ENCODE data around the gene AEBP2.
"Not testable (repeated sequence)": the region's sequence is repeated elsewhere in the genome, so short reads cannot be mapped to it uniquely, and the experiment has no call there.

Gene AEBP2

DNA sequence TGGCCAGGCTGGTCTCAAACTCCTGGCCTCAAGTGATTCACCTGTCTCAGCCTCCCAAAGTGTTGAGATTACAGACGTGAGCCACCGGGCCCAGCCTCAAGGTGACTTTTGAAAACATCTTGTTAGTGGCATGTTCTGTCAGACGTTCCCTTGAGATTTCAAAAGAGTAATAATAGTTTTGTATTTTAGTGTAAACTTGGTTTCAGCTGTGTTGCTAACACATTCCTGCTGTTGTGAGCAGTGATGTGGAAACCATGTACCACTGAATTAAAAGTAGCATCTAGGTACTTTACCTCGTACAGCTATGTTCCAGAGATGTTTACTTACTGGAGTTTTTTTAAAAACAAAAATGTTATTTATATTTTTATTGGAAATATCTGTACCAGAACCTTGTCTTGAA is 111.3 kb downstream of the AEBP2 start:
- no peak for DNase-seq (ENCODE audit: low read depth)
- TF ChIP-seq, protein P1, sequence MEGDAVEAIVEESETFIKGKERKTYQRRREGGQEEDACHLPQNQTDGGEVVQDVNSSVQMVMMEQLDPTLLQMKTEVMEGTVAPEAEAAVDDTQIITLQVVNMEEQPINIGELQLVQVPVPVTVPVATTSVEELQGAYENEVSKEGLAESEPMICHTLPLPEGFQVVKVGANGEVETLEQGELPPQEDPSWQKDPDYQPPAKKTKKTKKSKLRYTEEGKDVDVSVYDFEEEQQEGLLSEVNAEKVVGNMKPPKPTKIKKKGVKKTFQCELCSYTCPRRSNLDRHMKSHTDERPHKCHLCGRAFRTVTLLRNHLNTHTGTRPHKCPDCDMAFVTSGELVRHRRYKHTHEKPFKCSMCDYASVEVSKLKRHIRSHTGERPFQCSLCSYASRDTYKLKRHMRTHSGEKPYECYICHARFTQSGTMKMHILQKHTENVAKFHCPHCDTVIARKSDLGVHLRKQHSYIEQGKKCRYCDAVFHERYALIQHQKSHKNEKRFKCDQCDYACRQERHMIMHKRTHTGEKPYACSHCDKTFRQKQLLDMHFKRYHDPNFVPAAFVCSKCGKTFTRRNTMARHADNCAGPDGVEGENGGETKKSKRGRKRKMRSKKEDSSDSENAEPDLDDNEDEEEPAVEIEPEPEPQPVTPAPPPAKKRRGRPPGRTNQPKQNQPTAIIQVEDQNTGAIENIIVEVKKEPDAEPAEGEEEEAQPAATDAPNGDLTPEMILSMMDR (IDR thresholded peaks at IDR 0.05; ENCODE audit: low read length, missing control alignments): no peak
- no peak overlapping the region for H3K4me3 ChIP-seq (replicated peaks; ENCODE audit: low read depth, low read length)

DNA sequence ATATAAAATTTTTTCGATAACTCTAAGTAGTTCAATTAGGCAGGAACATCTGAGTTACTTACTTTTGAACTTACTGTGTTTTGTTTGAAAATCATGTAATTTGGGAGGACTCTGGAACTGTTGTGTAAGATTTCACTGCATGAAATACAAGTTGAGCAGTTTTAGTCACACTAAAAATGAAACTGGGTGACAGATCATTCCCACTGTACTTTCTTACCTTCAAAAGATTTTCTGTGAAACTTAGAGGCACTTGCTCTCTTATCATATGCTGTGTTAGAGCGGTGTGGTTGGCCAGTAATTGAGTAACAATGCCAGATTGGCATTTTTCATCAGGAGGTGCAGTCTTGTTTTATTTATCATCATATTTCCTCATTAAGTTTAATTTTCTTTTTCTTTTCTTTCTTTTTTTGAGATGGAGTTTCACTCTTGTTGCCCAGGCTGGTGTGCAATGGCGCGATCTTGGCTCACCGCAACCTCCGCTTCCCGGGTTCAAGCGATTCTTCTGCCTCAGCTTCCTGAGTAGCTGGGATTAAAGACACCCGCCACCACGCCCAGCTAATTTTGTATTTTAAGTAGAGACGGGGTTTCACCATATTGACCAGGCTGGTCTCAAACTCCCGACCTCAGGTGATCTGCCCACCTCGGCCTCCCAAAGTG is 113.3 kb downstream of the AEBP2 start:
- H3K4me3 ChIP-seq (replicated peaks; ENCODE audit: low read depth, low read length); DNase-seq (ENCODE audit: low read depth): not testable (repeated sequence)

DNA sequence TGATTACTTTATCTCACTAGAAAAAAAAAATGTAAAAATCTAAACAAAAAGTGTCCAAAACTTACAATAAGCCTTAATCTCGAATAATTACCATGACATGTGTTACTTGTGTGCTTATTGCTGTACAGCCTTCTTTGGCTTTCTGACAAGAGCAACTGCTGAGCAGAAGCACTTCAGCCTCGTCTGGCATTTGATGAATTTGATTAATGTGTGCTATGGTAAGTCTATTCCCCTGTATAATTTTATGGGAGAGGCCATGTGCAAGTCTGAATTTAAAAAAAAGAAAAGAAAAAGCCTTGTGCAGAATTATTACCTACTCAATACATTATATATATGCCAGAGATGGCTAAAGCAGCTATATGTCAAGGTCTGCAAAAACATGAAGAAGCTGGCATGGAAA is 113.9 kb downstream of the AEBP2 start:
- no peak for DNase-seq (ENCODE audit: low read depth)
- TF ChIP-seq, protein P1 (IDR thresholded peaks at IDR 0.05; ENCODE audit: low read length, missing control alignments): no peak
- no peak overlapping the region for H3K4me3 ChIP-seq (replicated peaks; ENCODE audit: low read depth, low read length)

DNA sequence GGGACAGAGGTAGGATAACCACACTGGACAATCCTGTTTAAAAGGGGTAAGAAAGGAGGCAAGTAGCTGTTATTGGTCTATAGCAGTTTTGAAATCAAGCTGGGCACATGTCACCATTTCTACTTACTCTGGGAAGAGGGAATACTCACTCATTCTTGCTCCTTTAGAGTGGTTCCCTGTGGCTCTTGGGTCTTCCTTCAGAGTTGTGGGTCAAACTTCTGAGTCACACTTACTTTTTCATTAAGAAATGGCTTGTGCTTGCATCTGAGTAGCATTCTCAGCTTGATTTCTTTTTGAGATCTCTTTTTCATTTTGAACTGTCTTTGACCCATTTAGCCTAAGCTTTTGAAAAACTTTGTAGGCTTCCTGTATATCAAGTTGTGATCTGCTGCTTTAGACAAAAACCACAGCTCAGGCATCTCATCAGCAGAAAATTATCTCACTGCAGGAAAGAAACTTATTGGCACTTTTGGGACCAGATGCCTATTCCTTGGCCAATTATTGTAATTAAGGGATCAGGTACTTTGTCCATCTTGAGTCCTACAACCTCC is 122.2 kb downstream of the AEBP2 start:
- TF ChIP-seq, protein P1 (IDR thresholded peaks at IDR 0.05; ENCODE audit: low read length, missing control alignments): no peak
- DNase-seq (ENCODE audit: low read depth): no peak
- no peak overlapping the region for H3K4me3 ChIP-seq (replicated peaks; ENCODE audit: low read depth, low read length)

All from fibroblast of pulmonary artery (primary cell).